Skeletal muscle tissue (tissue), 4 donors: ENCODE data around the gene IL24. TPM values are rescaled to one million over a fixed set of nuclear protein-coding genes. Genes with fewer than 3 reads are reported as not detected.

Source experiments
- H3K27ac ChIP-seq: one replicate; pipeline ENCODE4 v1.7.0; 2013; ENCODE audit warnings: mild to moderate bottlenecking, low read depth, low read length, inconsistent platforms
- H3K27me3 ChIP-seq, 3 donors: one replicate each; pipeline ENCODE4 v1.7.0; 2013; ENCODE audit warnings: low read length in 3 of 3; ENCODE audit not compliant: control insufficient read depth in 3 of 3, insufficient read depth in 3 of 3
- H3K36me3 ChIP-seq, 3 donors: one replicate each; pipeline ENCODE4 v1.7.0; 2013; ENCODE audit warnings: low read length in 3 of 3; ENCODE audit not compliant: control insufficient read depth in 3 of 3, insufficient read depth in 3 of 3
- H3K4me1 ChIP-seq, 3 donors: one replicate each; pipeline ENCODE4 v1.7.0; 2013; ENCODE audit warnings: low read length in 3 of 3, mild to moderate bottlenecking in 3 of 3; ENCODE audit not compliant: control insufficient read depth in 3 of 3, insufficient read depth in 3 of 3
- H3K4me3 ChIP-seq, 3 donors: one replicate each; pipeline ENCODE4 v1.7.0; 2013; ENCODE audit warnings: low read length in 3 of 3
- H3K9ac ChIP-seq, 3 donors: one replicate each; pipeline ENCODE4 v1.7.0; 2013; ENCODE audit warnings: low read length in 3 of 3, mild to moderate bottlenecking in 3 of 3, moderate library complexity in 2 of 3, low read depth in 1 of 3
- H3K9me3 ChIP-seq, 3 donors: one replicate each; pipeline ENCODE4 v1.7.0; 2013; ENCODE audit warnings: low read length in 3 of 3; ENCODE audit not compliant: control insufficient read depth in 3 of 3
- total RNA-seq: library from RNA; depleted of rRNA; stranded (reverse); fragments of >200 nt; gene quantifications from one replicate; pipeline ENCODE4 v1.2.3, GENCODE V29; 2014
- donor health status: Osteomylitis.

The IL24 gene
- total RNA-seq, 1 donor from 2014 or later = not detected

GRCh38 chr1:206890125-206891060, 6.8 kb upstream of the IL24 start:
- no peaks in the 10 kb centered on the region for H3K36me3 ChIP-seq
- no peak overlapping the region for H3K27ac ChIP-seq
- H3K4me1 ChIP-seq = peaks cover 0 to 20% (median 0%) of the 10 kb centered on the region in 3 donors
- H3K9ac ChIP-seq = no peak overlapping the region
- no peak overlapping the region for H3K4me3 ChIP-seq
- H3K27me3 ChIP-seq = peaks cover 0 to 9% (median 0%) of the 10 kb centered on the region in 3 donors
- H3K9me3 ChIP-seq = no peaks in the 10 kb centered on the region

DNA sequence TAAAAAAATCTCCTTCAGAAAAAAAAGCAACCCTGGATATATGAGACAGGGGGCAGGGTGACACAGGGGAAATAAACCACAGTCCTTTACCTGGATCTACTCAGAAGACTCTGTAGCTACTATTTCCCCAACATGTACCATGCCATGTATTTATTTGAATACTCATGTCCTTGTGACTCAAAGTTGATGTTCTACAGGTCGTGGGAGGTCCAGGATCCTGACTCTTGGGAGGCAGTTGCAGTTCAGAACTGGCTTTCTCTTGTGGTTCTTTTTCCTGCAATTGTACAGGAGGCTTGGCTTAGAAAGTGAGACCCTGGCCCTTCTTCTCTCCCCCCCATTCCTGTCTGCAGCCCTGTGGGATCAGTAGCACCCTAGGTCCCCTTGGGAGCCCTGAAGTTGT, 5.8 kb upstream of the IL24 start:
- H3K4me1 ChIP-seq = peaks cover 0 to 27% (median 0%) of the 10 kb centered on the region in 3 donors
- H3K36me3 ChIP-seq = no peaks in the 10 kb centered on the region
- no peak overlapping the region for H3K9ac ChIP-seq
- H3K4me3 ChIP-seq = no peak overlapping the region
- H3K27ac ChIP-seq = no peak overlapping the region
- peaks cover 0 to 9% (median 1%) of the 10 kb centered on the region in 3 donors for H3K27me3 ChIP-seq
- H3K9me3 ChIP-seq = no peaks in the 10 kb centered on the region

GRCh38 chr1:206892351-206892984, 4.8 kb upstream of the IL24 start:
- peaks cover 0 to 30% (median 0%) of the 10 kb centered on the region in 3 donors for H3K4me1 ChIP-seq
- H3K9ac ChIP-seq = no peak overlapping the region
- peaks cover 0 to 7% (median 3%) of the 10 kb centered on the region in 3 donors for H3K27me3 ChIP-seq
- H3K36me3 ChIP-seq = no peaks in the 10 kb centered on the region
- no peak overlapping the region for H3K4me3 ChIP-seq
- no peaks in the 10 kb centered on the region for H3K9me3 ChIP-seq
- H3K27ac ChIP-seq = no peak overlapping the region

DNA sequence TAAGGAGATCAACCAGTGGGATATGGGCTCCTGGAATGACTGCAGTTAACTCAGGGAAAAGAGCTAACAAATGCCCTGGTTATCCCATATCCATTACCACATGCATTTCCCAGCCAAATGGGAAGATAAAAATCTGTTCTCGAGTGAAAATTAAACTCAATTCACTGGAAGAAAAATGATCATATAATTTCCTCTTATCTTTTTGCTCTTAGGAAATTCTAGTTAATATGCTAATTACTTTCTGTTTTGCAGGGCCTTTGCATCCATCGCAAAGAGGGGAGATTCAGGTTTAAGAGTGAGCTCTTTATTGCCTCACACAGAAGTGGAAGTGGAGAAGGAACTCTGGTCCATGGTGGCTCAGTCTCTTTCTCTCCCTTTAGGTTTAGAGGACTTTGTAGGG, 3.9 kb upstream of the IL24 start:
- H3K27ac ChIP-seq = no peak overlapping the region
- H3K9ac ChIP-seq = no peak overlapping the region
- peaks cover 0 to 4% (median 3%) of the 10 kb centered on the region in 3 donors for H3K27me3 ChIP-seq
- peaks cover 0 to 34% (median 3%) of the 10 kb centered on the region in 3 donors for H3K4me1 ChIP-seq
- H3K9me3 ChIP-seq = no peaks in the 10 kb centered on the region
- H3K36me3 ChIP-seq = no peaks in the 10 kb centered on the region
- H3K4me3 ChIP-seq = no peak overlapping the region

DNA sequence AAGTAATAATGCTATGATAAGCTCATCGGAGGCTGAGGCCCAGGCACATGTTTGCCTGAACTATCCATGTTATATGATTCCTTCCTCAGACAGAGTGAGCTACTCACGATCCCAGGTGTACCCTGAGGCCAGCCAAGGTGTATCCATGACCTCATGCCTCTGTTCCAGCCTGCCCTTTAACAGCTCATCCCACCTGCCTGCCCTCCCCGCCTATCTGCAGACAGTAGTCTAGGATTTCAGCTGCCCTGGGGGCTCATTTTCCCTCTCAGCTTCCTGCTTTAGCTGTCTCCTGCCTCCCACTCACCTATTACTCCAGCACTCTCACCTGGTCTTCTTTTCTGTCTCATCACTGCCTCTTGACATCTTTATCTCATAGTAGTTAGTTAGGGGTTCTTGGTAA, 1.9 kb upstream of the IL24 start:
- Histone ChIP-seq H3K4me1 (peaks cover 3 to 41% (median 11%) of the 10 kb centered on the region in 3 donors), H3K4me3 (no peak overlapping the region), H3K27ac (no peak overlapping the region), H3K36me3 (no peaks in the 10 kb centered on the region), H3K9me3 (no peaks in the 10 kb centered on the region), H3K9ac (no peak overlapping the region), H3K27me3 (peaks cover 0 to 3% (median 0%) of the 10 kb centered on the region in 3 donors)

DNA sequence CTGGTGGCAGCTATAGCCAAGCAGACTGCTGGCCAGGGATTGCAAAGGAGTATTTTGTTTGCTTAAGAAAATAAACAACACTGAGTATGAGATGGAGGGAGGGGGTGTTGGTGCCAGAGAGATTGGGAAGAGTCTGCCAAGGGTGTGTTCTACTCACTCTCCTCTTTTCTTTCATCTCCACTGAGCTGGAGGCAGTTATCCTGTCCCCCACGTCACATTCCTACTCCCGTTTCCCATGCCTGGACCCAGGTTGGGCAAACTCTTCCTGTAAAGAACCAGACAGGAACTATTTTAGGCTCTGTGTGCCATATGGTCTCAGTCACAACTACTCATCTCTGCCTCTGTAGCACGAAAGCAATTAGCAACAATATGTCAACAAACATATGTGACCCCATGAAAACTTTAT, 1.4 kb upstream of the IL24 start:
- H3K9me3 ChIP-seq = no peaks in the 10 kb centered on the region
- H3K27ac ChIP-seq = no peak overlapping the region
- H3K9ac ChIP-seq = no peak overlapping the region
- H3K4me1 ChIP-seq = peaks cover 3 to 37% (median 11%) of the 10 kb centered on the region in 3 donors
- H3K36me3 ChIP-seq = no peaks in the 10 kb centered on the region
- H3K27me3 ChIP-seq = peaks cover 0 to 3% (median 0%) of the 10 kb centered on the region in 3 donors
- H3K4me3 ChIP-seq = no peak overlapping the region

- Histone ChIP-seq H3K27ac (no peak overlapping the region), H3K9me3 (no peaks in the 10 kb centered on the region), H3K4me1 (peaks cover 3 to 37% (median 11%) of the 10 kb centered on the region in 3 donors), H3K9ac (no peak overlapping the region), H3K4me3 (no peak overlapping the region), H3K27me3 (peaks cover 0 to 3% (median 0%) of the 10 kb centered on the region in 3 donors), H3K36me3 (no peaks in the 10 kb centered on the region)
Measured at GRCh38 chr1:206896261-206896660, 982 bp upstream of the IL24 start.

GRCh38 chr1:206898089-206898914, 1.1 kb downstream of the IL24 start:
- H3K36me3 ChIP-seq = no peaks in the 10 kb centered on the region
- H3K4me1 ChIP-seq = peaks cover 3 to 26% (median 11%) of the 10 kb centered on the region in 3 donors
- peaks cover 0 to 3% (median 0%) of the 10 kb centered on the region in 3 donors for H3K27me3 ChIP-seq
- H3K4me3 ChIP-seq = no peak overlapping the region
- H3K9ac ChIP-seq = no peak overlapping the region
- no peak overlapping the region for H3K27ac ChIP-seq
- H3K9me3 ChIP-seq = no peaks in the 10 kb centered on the region

- Histone ChIP-seq H3K27me3 (peaks cover 0 to 3% (median 0%) of the 10 kb centered on the region in 3 donors), H3K9ac (no peak overlapping the region), H3K27ac (no peak overlapping the region), H3K4me1 (peaks cover 3 to 33% (median 11%) of the 10 kb centered on the region in 3 donors), H3K4me3 (no peak overlapping the region), H3K36me3 (no peaks in the 10 kb centered on the region), H3K9me3 (no peaks in the 10 kb centered on the region)
Measured at GRCh38 chr1:206898915-206899431, 1.7 kb downstream of the IL24 start.
